Measurements from ENCODE around the gene OR4D2.
A peak's percentile ranks its signal among the peaks of the same experiment; 100 is the strongest.

The OR4D2 gene

DNA sequence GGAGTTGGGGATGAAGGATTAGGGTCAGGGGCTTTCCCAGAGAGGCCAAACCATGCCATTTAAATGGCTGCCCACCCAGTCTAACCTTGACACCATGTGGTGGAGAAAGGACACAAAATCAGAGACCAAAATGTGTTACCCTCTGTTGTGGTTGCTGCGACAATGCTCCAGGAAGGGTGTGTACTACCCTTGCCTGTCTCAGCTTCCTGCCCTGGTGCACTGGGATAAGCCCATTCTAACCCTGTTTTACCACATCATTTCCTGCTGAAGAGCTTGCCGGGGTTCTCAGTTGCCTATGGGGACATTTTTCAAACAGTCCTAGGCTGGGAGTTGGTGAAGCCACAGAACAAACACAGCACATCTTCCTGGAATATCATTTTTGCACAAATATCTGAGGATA lies 13.7 kb upstream of the OR4D2 start:
- in situ Hi-C loops (cut with HindIII; ENCODE audit: low sequenced_read_pairs), result no loop called here
- TF ChIP-seq, protein P1, sequence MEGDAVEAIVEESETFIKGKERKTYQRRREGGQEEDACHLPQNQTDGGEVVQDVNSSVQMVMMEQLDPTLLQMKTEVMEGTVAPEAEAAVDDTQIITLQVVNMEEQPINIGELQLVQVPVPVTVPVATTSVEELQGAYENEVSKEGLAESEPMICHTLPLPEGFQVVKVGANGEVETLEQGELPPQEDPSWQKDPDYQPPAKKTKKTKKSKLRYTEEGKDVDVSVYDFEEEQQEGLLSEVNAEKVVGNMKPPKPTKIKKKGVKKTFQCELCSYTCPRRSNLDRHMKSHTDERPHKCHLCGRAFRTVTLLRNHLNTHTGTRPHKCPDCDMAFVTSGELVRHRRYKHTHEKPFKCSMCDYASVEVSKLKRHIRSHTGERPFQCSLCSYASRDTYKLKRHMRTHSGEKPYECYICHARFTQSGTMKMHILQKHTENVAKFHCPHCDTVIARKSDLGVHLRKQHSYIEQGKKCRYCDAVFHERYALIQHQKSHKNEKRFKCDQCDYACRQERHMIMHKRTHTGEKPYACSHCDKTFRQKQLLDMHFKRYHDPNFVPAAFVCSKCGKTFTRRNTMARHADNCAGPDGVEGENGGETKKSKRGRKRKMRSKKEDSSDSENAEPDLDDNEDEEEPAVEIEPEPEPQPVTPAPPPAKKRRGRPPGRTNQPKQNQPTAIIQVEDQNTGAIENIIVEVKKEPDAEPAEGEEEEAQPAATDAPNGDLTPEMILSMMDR (IDR thresholded peaks at IDR 0.05; ENCODE audit: low read depth, low read length, missing control alignments), result no peak
- DNase-seq (ENCODE audit: low read depth), result no peak
- H3K4me3 ChIP-seq (ENCODE audit: low read depth, low read length), result no peak overlapping the region

DNA sequence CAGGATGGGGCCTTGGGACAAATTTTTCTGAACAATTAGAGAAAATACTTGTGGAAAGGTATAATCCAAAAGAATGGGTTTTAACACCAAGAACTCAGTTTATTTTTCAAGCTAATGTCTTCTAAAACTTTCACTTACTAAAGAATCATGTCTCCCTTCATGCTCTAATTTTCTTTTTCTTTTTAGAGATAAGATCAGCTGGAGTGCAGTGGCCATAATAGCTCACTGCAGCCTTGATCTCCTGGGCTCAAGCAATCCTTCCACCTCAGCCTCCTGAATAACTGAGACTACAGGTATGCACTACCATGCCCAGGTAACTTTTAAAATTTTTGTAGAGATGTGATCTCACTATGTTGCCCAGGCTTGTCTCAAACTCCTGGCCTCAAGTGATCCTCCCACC lies 13.1 kb upstream of the OR4D2 start:
- in situ Hi-C loops (cut with HindIII; ENCODE audit: low sequenced_read_pairs), result no loop called here
- TF ChIP-seq, protein P1 (IDR thresholded peaks at IDR 0.05; ENCODE audit: low read depth, low read length, missing control alignments), result no peak
- no peak overlapping the region for H3K4me3 ChIP-seq (ENCODE audit: low read depth, low read length)
- DNase-seq (ENCODE audit: low read depth), result no peak

DNA sequence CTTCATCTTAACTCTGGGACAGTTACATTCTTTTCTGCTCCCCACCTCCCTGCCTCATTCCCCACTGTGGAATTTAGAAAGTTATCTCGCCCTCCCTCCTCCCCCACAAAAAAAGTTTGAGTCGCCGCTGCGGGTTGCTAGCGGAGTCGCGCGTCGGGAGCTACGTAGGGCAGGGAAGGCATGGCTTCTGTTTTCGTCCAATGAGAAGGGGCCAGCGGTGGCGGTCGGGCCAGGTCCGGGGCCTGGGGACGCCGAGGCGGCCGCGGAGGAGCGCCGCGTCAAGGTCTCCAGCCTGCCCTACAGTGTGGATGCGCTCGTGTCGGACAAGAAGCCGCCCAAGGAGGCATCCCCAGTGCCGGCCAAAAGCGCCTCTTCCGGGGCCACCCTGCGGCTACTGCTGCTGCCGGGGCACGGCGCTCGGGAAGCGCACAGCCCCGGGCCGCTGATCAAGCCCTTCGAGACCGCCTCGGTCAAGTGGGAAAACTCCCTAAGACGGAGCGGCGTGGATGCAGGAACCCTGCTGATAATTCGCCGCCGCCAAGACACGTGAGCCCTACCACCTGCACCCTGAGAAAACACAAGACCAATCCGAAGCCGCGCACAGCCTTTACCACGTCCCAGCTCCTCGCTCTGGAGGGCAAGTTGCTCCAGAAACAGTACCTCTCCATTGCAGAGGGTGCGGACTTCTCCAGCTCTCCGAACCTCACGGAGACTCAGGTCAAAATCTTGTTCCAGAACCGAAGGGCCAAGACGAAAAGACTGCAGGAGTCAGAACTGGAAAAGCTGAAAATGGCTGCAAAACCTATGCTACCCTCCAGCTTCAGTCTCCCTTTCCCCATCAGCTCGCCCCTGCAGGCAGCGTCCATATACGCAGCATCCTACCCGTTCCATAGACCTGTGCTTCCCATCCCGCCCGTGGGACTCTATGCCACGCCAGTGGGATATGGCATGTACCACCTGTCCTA lies 9.7 kb upstream of the OR4D2 start:
- no peak for DNase-seq (ENCODE audit: low read depth)
- H3K4me3 ChIP-seq (ENCODE audit: low read depth, low read length), result peak overlapping the region; percentile 1
- in situ Hi-C loops (cut with HindIII; ENCODE audit: low sequenced_read_pairs), result no loop called here

DNA sequence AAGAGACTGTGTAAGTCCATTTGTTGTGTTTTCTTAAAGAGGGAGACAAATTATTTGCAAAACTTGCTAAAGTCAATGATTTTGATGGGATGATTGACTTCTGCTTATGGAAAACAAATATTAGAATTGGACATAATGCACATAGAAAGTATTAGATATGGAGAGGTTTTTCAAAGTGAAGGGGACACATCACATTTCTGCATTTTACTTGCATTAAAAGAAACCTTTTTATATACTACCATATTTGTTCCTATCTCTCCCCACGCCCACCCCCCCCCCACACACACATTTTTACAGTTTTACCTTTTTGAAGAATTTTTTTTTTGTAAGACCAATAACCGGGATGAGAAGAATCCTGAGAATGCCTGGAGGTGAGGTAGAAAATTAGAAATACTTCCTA lies 8.6 kb upstream of the OR4D2 start:
- DNase-seq (ENCODE audit: low read depth), result no peak
- TF ChIP-seq, protein P1 (IDR thresholded peaks at IDR 0.05; ENCODE audit: low read depth, low read length, missing control alignments), result no peak
- in situ Hi-C loops (cut with HindIII; ENCODE audit: low sequenced_read_pairs), result no loop called here
- no peak overlapping the region for H3K4me3 ChIP-seq (ENCODE audit: low read depth, low read length)

More for the DNA sequence above, 9.7 kb upstream of the OR4D2 start:
- TF ChIP-seq, protein P1 (IDR thresholded peaks at IDR 0.05; ENCODE audit: low read depth, low read length, missing control alignments), result no peak

DNA sequence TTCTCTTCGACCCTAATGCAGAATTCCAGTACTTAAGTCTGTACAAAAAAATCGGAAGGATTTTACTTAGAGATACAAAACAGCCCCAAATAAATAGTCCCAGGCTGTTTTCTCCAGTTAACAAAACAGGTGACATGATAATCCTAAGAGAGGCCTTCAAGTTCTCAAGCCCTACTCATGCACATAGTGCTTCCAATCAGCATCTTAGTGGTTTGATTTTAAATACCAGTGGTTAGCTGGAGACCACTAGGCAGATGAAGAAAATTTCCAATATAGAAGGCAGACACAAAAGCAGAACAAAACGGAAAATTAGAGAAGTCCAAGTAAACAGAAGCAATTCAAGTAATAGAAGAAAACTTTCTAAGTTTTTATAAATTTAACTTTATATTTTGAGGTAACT lies 5.2 kb upstream of the OR4D2 start:
- TF ChIP-seq, protein P1 (IDR thresholded peaks at IDR 0.05; ENCODE audit: low read depth, low read length, missing control alignments), result no peak
- in situ Hi-C loops (cut with HindIII; ENCODE audit: low sequenced_read_pairs), result no loop called here
- no peak for DNase-seq (ENCODE audit: low read depth)
- no peak overlapping the region for H3K4me3 ChIP-seq (ENCODE audit: low read depth, low read length)

DNA sequence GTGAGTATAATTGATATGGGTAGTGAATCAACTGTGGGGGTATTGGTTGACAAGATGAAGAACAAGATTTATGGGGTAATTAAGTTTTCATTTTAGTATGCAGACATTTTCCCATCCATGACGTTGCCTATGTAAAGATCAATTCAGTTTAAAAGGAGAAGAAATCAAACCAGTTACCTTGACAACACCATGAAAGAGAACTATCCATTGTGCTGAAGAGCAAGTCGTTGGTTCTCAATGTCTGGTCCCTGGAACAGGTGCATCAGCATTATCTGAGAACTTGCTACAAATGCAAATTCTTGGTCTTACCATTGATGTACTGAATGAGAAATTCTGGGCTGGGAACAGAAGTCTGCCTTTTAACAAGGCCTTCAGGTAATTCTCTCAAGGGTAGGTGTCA lies 801 bp upstream of the OR4D2 start:
- TF ChIP-seq, protein P1 (IDR thresholded peaks at IDR 0.05; ENCODE audit: low read depth, low read length, missing control alignments), result no peak
- in situ Hi-C loops (cut with HindIII; ENCODE audit: low sequenced_read_pairs), result no loop called here
- no peak overlapping the region for H3K4me3 ChIP-seq (ENCODE audit: low read depth, low read length)
- no peak for DNase-seq (ENCODE audit: low read depth)

Data from astrocyte of the cerebellum (primary cell).